ENCODE data around the gene DTHD1. TPM values are rescaled to one million over a fixed set of nuclear protein-coding genes. Genes with fewer than 3 reads are reported as not detected.

The DTHD1 gene
- total and polyA plus RNA-seq, 2 of the 8 experiments (the other 6 are each of a cell fraction or from before 2014, with no cell fraction given): not detected

GRCh38 chr4:36269533-36270173, 11.8 kb upstream of the DTHD1 start (continued):
- TF ChIP-seq BCL11A (IDR thresholded peaks at IDR 0.05; ENCODE audit: low read depth in 2 of 2, low read length in 2 of 2): no peak
- no peak for TF ChIP-seq SIRT6 (IDR thresholded peaks at IDR 0.05; ENCODE audit: low read length)
- TF ChIP-seq EP300 (IDR thresholded peaks at IDR 0.05; ENCODE audit: borderline replicate concordance in 1 of 2, low read depth in 2 of 2, low read length in 2 of 2): no peak
- no peak for TF ChIP-seq RAD21 (IDR thresholded peaks at IDR 0.05 in 1 of 2, conservative IDR thresholded peaks at IDR 0.05 in 1 of 2; ENCODE audit: low read depth in 2 of 2, low read length in 2 of 2)
- TF ChIP-seq RXRA (IDR thresholded peaks at IDR 0.05; ENCODE audit: insufficient read depth, low read depth, low read length): no peak
- no peak for TF ChIP-seq GTF2F1 (IDR thresholded peaks at IDR 0.05; ENCODE audit: borderline replicate concordance, low read depth, low read length)
- TF ChIP-seq MAFK (IDR thresholded peaks at IDR 0.05; ENCODE audit: low read depth, low read length): no peak
- no peak for TF ChIP-seq CHD2 (IDR thresholded peaks at IDR 0.05; ENCODE audit: low read length)
